ENCODE data around the gene GDPD3. TPM values are rescaled to one million over a fixed set of nuclear protein-coding genes. Genes with fewer than 3 reads are reported as not detected.

Gene GDPD3
- total and polyA plus RNA-seq, 9 of the 15 experiments (the other 6 are each of a cell fraction or from before 2014, with no cell fraction given), result 0.47 to 3.9 (median 1.1) TPM

- Histone ChIP-seq H2AFZ (ENCODE audit: low read depth, low read length) (no peak overlapping the region), H3K9me1 (ENCODE audit: control insufficient read depth, insufficient read depth, low read length) (no peaks in the 10 kb centered on the region), H4K20me1 (replicated peaks; ENCODE audit: control insufficient read depth, insufficient read depth, low read length) (no peaks in the 10 kb centered on the region), H3K4me3 (no peak overlapping the region), H3K9me3 (replicated peaks; ENCODE audit: control insufficient read depth, insufficient read depth, low read depth, low read length) (no peaks in the 10 kb centered on the region), H3K4me1 (replicated peaks in 1 of 2; ENCODE audit: control insufficient read depth in 2 of 2, insufficient read depth in 2 of 2, low read length in 2 of 2) (peaks cover 0 to 28% of the 10 kb centered on the region in 2 experiments; a peak in 3 of 5 replicates), H3K36me3 (ENCODE audit: control insufficient read depth, insufficient read depth, low read length) (peaks cover 66% of the 10 kb centered on the region; the same call in 2 of the 3 replicates), H3K9ac (ENCODE audit: insufficient read depth in 1 of 2, low read depth in 2 of 2, low read length in 2 of 2) (no peak overlapping the region), H3K27me3 (ENCODE audit: control insufficient read depth in 2 of 2, insufficient read depth in 2 of 2, low read length in 2 of 2) (no peaks in the 10 kb centered on the region), H3K4me2 (ENCODE audit: insufficient read depth, low read length) (no peak overlapping the region), H3K27ac (ENCODE audit: extremely low read depth, low read depth, low read length) (no peak overlapping the region), H3K79me2 (ENCODE audit: control insufficient read depth, insufficient read depth, low read length) (peaks cover 10% of the 10 kb centered on the region)
- FAIRE-seq, result no peak
- CTCF ChIA-PET (ENCODE audit: low intra/inter-chr PET ratio), result no interaction called here
- no peak for DNase-seq (ENCODE audit: extremely low read depth in 1 of 4, low spot score in 3 of 4)
- POLR2A ChIA-PET, result interaction anchor here (1.4 to 1.7 kb wide), 2 partner anchors 10 to 19 kb away, joined by 6 to 9 read pairs; partner anchors contain the start of gene ALDOA
- in situ Hi-C loops (cut with MboI) (no loop called here), intact Hi-C loops (cut with micrococcal nuclease) (no loop called here)
- no peak for ATAC-seq
- WGBS (ENCODE audit: insufficient coverage, low coverage, missing lambda C conversion rate), result 80% methylated on average over 11 of the region's 17 CpGs
- BruUV-seq (replicated peaks), result no TSS peak
- TF ChIP-seq ATF3 (IDR thresholded peaks at IDR 0.05), result peak; percentile 30; the same call in 1 of the 2 replicates
- no peak for TF ChIP-seq ATF3 (CRISPR knock-in tag; conservative IDR thresholded peaks at IDR 0.05)
- TF ChIP-seq HMGXB4 (CRISPR knock-in tag; IDR thresholded peaks at IDR 0.05), result no peak
- TF ChIP-seq CTCF (IDR thresholded peaks at IDR 0.05 in 2 of 3, conservative IDR thresholded peaks at IDR 0.05 in 1 of 3; ENCODE audit: insufficient read depth in 2 of 3, low read depth in 1 of 3, low read length in 3 of 3), result no peak
- TF ChIP-seq ATF6 (CRISPR knock-in tag; IDR thresholded peaks at IDR 0.05), result no peak
- no peak for TF ChIP-seq MEF2A (IDR thresholded peaks at IDR 0.05; ENCODE audit: control insufficient read depth, low read depth, low read length)
- TF ChIP-seq NR1H2 (CRISPR knock-in tag; IDR thresholded peaks at IDR 0.05), result no peak
- TF ChIP-seq COPS2 (conservative IDR thresholded peaks at IDR 0.05), result no peak
- no peak for TF ChIP-seq ZC3H11A (IDR thresholded peaks at IDR 0.05; ENCODE audit: low read depth, low read length)
- TF ChIP-seq LEF1 (IDR thresholded peaks at IDR 0.05), result no peak
- TF ChIP-seq CEBPG (CRISPR knock-in tag; IDR thresholded peaks at IDR 0.05), result no peak
- TF ChIP-seq CEBPG (tag; conservative IDR thresholded peaks at IDR 0.05 in 1 of 2, IDR thresholded peaks at IDR 0.05 in 1 of 2), result peak in 1 of 2 experiments; percentile 42; a peak in 1 of 4 replicates
- TF ChIP-seq THRB (CRISPR knock-in tag; conservative IDR thresholded peaks at IDR 0.05), result no peak
- TF ChIP-seq MAFF (IDR thresholded peaks at IDR 0.05; ENCODE audit: low read length), result no peak
Measured at GRCh38 chr16:30084816-30085159, 28.5 kb downstream of the GDPD3 start.

Data from K562 (cell line).